ENCODE data around the gene ANKLE1.
A peak's percentile ranks its signal among the peaks of the same experiment; 100 is the strongest.
"Not testable (repeated sequence)": the region's sequence is repeated elsewhere in the genome, so short reads cannot be mapped to it uniquely, and the experiment has no call there.

ANKLE1 gene

DNA sequence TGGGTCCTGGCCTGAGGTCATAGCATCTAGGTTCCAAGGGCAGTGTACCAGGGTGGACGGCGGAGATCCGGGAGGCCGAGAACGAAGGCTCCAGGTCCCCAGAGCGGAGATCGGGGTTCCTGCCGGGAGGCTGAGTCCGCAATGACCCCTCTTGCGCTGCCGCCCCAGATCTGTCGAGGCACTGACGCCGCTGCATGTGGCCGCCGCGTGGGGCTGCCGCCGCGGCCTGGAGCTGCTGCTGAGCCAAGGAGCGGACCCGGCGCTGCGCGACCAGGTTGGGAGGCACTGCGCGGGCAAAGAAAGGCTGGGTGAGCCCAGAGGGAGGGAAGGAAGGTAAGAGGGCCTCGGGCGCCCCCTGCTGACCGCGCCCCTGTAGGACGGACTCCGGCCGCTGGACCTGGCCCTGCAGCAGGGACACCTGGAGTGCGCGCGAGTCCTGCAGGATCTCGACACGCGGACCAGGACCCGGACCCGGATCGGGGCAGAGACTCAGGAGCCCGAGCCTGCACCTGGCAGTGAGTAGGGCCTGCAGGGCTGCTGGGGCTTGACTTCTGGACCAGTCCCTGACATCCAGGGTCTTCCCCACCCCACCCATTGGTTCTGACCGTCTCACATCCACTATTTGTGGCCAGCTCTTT is 906 bp downstream of the ANKLE1 start:
- DNase-seq (ENCODE audit: low read depth): peak; percentile 79

DNA sequence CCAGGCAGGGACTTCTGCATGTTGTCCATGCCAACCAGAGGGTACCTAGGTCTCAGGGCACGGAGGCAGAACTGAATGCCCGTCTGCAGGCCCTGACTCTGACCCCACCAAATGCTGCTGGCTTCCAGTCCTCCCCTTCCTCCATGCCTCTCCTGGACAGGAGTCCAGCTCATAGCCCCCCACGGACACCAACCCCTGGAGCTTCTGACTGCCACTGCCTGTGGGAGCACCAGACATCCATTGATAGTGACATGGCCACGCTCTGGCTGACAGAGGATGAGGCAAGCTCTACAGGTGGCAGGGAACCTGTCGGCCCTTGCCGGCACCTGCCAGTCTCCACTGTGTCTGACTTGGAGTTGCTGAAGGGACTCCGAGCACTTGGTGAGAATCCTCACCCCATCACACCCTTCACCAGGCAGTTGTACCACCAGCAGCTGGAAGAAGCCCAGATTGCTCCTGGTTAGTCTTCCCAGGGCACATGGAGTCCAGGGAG is 1.8 kb downstream of the ANKLE1 start:
- DNase-seq (ENCODE audit: low read depth): no peak

- no peak for DNase-seq (ENCODE audit: low read depth)
These were observed 3.9 kb downstream of the ANKLE1 start for GRCh38 chr19:17285415-17286135.

DNA sequence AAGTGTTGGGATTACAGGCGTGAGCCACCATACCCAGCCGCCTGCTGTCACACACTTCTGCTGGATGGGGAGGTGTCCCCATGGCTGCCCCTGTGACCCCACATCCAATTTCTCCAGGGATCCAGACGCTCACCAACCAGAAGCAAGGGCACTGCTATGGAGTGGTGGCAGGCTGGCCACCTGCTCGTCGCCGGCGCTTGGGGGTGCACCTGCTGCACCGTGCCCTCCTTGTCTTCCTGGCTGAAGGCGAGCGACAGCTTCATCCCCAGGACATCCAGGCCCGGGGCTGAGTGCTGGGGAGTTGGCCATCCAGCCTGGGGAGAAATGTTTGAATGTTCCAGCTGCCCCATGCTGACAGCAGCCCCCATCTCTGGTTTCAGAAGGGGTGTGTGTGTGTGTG is 4.6 kb downstream of the ANKLE1 start:
- DNase-seq (ENCODE audit: low read depth): no peak

- DNase-seq (ENCODE audit: low read depth): no peak
These were observed 5.1 kb downstream of the ANKLE1 start for GRCh38 chr19:17286752-17287151.

DNA sequence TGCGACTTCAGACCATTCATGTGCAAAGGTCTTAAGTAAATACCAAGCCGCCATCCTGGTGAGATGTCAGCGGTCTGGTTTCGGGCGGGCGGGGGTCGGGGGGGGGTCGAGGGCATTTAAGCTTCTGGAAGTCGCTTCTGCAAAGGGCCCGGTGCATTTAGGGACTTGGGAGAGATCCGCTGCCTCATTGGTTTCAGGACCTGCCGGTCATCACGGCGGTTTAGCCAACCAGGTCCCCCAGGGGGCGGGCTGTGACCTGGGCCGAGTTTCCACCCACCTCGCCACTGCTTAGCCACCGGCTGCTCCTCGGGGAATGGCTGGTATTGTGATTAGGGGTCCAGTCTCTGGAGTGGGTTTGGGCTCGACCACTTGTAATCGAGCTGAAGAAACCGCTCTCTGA is 7.8 kb downstream of the ANKLE1 start:
- DNase-seq (ENCODE audit: low read depth): peak; percentile 82

DNA sequence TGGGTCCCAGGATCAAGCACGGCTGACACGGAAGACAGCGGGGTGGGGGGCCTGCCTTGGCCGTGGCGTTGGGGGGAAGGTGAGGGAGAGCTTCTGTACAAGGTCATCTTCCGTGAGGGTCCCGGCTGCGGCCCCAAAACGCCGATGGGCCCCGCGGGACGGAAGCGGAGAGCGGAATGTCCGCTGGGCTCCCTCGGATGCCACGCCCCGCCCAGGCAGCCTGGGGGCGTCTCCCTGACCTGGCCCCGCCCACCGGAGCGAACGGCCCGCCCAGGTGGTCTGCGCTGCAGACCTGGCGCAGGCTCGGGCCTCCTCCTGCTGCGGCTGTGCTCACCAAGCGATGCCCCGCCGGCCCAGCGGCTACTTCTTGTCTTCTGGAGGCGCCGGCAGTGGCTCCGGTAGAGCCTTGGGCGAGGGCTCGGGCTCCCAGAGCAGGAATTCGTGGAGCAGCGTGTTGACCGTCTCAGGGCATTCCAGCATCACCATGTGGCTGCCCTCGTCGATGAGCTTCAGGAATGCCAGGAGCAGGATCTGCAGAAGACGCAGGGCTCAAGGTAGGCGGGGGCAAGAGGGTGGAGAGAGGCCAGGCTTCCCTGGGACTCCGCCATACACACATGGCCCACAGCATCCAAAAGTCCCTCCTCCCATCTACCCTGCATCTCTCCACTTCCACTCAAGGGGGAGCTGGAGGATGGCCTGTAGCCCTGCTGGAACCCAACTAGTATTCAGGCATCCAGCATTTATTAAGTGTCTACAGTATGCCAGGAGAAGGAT is 10.8 kb downstream of the ANKLE1 start:
- peak; percentile 91 for DNase-seq (ENCODE audit: low read depth)

DNA sequence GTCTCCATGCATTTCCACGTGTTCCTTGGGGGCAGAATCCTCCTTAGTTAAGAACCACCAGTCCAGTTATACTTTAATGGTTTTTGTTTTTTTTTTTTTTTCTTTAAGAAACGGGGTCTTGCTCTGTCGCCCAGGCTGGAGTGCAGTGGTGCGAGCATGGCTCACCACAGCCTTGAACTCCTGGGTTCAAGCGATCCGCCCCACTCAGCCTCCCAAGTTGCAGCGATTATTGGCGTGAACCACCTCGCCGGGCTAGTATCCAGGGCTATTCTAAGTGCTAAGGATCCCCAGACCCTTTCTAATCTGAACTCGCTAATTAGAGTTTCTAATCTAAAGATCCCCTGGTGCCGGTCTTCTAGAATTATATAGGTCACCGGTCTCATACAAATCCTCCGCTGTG is 11.9 kb downstream of the ANKLE1 start:
- no peak for DNase-seq (ENCODE audit: low read depth)

GRCh38 chr19:17294051-17294891 is 12.6 kb downstream of the ANKLE1 start:
- DNase-seq (ENCODE audit: low read depth): peak; percentile 46

GRCh38 chr19:17295551-17295950 is 13.8 kb downstream of the ANKLE1 start:
- DNase-seq (ENCODE audit: low read depth): not testable (repeated sequence)

DNA sequence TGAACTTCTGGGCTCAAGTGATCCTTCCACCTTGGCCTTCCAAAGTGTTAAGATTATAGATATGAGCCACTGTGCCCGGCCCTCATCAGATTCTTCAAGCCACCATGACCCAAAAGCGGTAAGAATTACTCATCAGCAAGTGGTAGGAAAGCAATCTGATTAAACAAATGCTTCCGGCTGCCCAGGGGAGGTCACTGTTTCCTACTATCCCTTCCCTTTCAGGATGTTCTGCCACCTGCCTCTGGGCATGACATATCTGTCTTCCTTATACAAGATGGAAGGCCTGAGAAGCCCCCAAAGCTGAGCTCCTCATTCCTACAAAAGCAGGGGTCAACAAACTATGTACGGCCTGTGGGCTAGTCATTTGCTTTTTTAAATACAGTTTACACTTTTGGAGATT is 14.6 kb downstream of the ANKLE1 start:
- DNase-seq (ENCODE audit: low read depth): peak; percentile 63

- peak; percentile 23 for DNase-seq (ENCODE audit: low read depth)
These were observed 15.3 kb downstream of the ANKLE1 start for GRCh38 chr19:17296976-17297375.

DNA sequence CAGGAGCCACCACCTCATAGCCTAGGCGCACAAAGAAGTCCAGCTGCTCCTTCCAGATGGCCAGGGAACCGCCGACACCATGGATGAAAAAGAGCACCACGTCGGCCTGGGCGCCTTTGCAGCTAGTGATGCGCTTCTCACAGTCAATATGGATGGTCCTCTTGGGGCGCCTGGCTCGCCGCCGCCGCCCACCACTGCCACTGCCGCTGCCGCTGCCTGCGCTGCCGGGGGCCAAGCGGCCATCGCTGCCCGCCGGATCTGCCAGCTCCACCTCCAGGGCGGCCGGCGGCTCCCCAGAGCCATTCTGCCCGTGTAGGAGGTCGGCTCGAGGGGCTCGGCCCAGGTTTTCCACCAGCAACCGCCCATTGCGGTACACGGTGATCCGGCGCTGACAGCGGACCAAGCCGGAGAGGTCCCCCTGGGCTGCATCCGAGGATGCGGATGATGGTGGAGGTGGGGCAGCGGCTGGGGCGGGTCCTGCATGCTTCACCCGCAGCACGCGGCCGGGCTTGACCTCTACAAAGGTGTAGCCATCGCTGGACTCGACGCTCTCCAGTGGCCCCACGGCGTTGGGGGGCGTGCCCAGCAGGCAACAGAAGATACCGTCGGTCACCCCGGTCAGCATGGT is 19.4 kb downstream of the ANKLE1 start:
- no peak for DNase-seq (ENCODE audit: low read depth)

GRCh38 chr19:17302391-17303166 is 20.9 kb downstream of the ANKLE1 start:
- DNase-seq (ENCODE audit: low read depth): no peak

- DNase-seq (ENCODE audit: low read depth): peak; percentile 92
These were observed 21.7 kb downstream of the ANKLE1 start, which contains the start of gene ABHD8 for GRCh38 chr19:17303167-17303939. ABHD8 (minus strand) TSS chr19:17303425; CDS start chr19:17301616, 1,809 bp downstream.

DNA sequence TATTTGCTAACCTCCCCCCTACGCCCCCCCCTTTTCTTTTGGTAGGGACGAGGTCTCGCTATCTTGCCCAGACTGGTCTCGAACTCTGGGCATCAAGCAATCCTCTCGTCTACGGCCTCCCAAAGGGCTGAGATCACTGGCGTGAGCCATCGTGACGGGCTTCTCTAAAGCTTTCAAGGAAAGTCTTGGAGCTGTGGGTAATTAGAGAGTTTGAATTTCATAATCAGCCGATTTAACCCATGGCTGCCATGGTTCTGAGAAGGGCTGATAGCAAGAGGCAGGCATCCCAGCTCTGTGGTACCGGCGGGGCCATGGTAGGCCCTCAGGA is 22.2 kb downstream of the ANKLE1 start:
- no peak for DNase-seq (ENCODE audit: low read depth)

- no peak for DNase-seq (ENCODE audit: low read depth)
These were observed 22.9 kb downstream of the ANKLE1 start for GRCh38 chr19:17304386-17305215.

- no peak for DNase-seq (ENCODE audit: low read depth)
These were observed 23.5 kb downstream of the ANKLE1 start for GRCh38 chr19:17305216-17305516.
